GM21381 (cell line): Measurements from ENCODE around the gene TRAF4.
"Not testable (repeated sequence)": the region's sequence is repeated elsewhere in the genome, so short reads cannot be mapped to it uniquely, and the experiment has no call there.

Experiments
- ATAC-seq: cut with Tn5 transposase; IDR thresholded peaks from one replicate; pipeline ENCODE4 v1.9.1; 2021; ENCODE audit warnings: mild to moderate bottlenecking, moderate library complexity; ENCODE audit not compliant: unreplicated experiment

Gene TRAF4

GRCh38 chr17:28714281-28714680 lies 29.5 kb upstream of the TRAF4 start:
- no peak for ATAC-seq

GRCh38 chr17:28715217-28715616 lies 28.6 kb upstream of the TRAF4 start:
- no peak for ATAC-seq

DNA sequence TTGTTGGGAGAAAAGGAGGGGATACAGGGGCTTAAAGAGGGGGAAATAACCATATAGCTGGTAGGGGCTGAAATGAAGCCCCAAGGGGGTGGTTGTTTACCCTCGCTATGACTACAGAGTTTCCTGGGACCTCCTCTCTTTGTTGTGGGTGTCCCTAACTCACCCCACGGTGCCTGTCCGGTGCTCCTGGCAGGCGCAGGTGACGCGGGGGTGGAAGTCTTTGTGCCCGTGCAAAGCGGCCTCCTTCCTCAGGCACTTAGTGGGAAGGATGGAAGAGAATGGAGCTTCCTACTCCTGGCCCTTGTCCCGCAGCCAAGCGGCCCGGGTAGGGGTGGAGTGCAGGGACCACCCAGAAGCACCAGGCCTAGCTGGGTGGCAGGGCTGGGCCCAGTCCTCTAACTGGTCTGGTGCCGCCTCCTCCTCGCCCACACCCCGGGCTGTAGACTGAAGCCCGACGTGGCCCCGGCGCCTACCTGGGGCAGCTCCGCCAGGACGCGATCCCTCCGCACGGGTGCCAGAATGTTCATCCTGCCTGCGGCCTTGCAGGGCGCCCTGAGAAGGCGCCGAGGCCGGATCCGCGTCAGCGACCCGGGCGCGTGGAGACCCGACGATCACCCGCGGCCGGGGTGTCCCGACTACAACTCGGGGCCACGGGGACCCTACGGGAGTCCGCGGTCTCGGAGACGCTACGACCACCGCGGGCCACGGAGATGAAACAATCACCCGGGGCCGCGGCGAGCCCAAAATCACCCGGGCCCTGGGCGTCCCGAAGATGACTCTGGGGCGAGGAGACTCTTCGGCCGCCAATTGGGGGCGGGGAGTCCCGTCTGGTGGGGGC lies 26.9 kb upstream of the TRAF4 start:
- no peak for ATAC-seq

- no peak for ATAC-seq
Observed at GRCh38 chr17:28717578-28718332, 26.1 kb upstream of the TRAF4 start, which contains the start of gene RAB34. RAB34 (minus strand) TSS chr17:28717868; CDS start chr17:28717266, 602 bp downstream.

GRCh38 chr17:28718333-28719020 lies 25.3 kb upstream of the TRAF4 start:
- no peak for ATAC-seq

DNA sequence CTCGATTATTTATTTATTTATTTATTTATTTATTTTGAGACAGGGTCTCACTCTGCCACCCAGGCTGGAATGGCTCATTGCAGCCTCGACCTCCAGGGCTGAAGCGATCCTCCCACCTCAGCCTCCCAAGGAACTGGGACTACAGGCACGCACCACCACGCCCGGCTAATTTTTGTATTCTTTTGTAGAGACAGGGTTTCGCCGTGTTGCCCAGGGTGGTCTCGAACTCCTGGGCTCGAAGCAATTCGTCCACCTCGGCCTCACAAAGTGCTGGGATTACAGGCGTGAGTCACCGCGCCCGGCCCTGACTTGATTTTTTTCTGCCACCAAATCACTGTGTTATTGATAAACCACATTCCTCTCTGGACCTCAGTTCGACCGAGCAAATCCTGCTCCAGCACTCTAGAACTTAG lies 24.8 kb upstream of the TRAF4 start:
- ATAC-seq: peak; percentile 2

DNA sequence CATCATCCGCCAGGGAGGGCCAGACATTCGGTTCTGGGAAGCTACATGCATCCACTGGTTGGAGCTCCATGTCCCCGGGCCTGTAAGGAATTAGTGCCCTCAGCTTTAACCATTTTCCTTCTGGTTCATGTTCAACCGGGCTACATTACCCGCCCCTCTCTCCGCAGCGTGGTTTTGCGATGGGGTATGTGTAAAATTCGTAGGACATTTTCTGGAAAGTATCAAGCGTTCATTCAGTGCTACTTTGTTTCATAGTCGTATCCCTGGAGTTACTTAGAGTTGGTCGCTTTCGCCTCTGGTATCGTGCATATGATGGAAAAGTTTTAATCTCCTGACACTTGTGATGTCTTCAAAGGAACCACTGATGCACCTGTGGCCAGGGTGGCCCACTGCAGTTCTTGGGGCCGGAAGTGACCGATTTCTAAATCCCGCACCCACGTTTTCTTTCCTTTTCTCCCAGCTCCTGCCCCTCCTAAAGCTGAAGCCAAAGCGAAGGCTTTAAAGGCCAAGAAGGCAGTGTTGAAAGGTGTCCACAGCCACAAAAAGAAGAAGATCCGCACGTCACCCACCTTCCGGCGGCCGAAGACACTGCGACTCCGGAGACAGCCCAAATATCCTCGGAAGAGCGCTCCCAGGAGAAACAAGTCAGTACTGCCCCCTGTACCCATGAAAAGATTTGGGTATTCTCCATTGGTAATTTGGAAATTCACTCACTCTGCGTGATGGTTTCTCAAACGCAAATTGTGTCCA lies 23.4 kb upstream of the TRAF4 start:
- ATAC-seq: no peak

DNA sequence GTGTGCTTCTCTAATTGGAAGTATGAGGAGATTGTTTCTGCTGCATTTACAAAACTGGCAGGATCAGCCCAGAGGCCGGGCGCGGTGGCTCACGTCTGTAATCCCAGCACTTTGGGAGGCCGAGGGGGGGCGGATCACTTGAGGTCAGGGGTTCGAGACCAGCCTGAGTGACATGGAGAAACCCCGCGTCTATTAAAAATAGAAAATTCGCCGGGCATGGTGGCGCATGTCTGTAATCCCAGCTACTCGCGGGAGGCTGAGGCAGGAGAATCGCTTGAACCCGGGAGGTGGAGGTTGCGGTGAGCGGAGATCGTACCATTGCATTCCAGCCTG lies 22.8 kb upstream of the TRAF4 start:
- not testable (repeated sequence) for ATAC-seq

DNA sequence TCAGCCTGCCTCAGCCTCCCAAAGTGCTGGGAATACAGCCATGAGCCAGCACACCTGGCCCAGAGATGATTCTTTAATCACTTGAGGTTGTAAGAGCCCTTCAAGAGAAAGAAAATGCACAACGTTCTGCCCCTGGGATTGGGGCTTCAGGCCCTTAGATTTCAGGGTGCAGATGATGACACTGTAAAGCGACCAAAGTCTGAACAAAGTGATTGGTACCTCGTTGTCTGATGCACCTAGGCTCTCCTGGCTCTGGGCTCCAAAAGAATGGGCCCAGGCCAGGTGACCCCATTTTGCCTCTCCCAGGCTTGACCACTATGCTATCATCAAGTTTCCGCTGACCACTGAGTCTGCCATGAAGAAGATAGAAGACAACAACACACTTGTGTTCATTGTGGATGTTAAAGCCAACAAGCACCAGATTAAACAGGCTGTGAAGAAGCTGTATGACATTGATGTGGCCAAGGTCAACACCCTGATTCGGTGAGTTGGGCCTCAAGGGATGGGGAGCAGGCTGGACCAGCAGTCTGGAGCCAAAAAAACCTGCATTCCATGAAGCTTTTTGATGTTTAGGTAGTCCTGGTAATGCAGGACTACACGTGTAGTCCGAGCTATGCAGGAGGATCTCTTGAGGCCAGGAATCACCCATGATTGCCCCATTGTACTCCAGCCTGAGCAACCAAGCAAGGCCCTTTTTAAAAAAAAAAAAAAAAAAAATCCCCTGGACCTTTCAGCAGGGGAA lies 21.2 kb upstream of the TRAF4 start:
- no peak for ATAC-seq

- ATAC-seq: no peak
Observed at GRCh38 chr17:28723159-28723835, 20.5 kb upstream of the TRAF4 start.

- not testable (repeated sequence) for ATAC-seq
Observed at GRCh38 chr17:28723836-28724499, 19.8 kb upstream of the TRAF4 start.

DNA sequence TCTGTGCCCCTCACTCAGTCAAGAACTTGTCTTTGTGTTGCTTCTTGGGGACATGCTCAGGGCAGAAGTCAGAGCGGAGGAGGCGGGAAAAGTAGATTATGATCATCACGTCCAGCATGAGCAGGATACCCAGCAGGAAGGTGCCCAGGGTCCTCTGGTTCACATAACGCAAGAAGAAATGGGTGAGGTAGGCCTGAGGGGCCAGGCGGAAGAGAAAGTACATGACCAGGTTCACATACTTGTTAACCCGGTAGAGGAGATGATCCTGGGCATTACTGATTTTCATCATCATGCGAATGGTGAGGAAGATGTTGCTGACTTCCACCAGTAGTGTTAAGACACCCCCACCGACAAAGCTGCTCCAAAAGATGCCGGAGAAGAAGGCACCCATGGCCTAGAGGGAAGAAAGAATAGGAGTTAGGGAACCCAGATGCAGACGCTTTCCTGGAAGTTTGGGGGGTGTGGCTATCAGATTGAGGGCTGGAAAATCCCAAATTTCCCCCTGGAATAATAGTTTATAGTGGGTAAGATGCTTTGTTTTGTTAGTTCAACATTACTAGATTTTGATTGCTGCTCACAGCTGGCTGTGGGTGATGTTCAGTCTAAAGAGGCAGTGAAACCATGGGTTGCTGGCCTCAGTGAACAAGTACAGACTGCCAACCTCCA lies 19.2 kb upstream of the TRAF4 start:
- ATAC-seq: no peak

DNA sequence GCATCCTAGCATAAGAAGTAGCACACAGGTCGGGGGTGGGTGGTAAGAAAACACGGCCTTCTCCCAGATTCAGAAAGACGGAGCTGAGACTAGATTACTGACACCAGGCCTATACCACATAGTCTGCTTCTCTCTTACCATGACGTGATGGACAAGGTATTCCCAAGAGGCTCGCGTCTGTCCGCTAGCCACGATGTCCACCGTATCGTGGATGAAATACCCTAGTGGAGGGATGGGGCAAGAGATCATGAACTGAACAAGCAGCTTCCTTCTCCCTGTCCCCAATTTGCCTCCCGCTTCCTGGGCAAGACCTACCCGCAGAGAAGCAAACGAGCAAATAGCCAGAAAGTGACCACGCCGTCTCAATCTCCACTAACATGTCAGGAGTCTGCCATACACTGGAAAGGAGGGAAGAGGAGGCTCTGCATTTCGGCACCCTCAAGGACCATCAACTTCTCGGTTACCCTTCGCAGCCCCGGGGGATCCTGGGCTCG lies 18.6 kb upstream of the TRAF4 start:
- no peak for ATAC-seq

- peak; percentile 5 for ATAC-seq
Observed at GRCh38 chr17:28725660-28726225, 18.1 kb upstream of the TRAF4 start.

DNA sequence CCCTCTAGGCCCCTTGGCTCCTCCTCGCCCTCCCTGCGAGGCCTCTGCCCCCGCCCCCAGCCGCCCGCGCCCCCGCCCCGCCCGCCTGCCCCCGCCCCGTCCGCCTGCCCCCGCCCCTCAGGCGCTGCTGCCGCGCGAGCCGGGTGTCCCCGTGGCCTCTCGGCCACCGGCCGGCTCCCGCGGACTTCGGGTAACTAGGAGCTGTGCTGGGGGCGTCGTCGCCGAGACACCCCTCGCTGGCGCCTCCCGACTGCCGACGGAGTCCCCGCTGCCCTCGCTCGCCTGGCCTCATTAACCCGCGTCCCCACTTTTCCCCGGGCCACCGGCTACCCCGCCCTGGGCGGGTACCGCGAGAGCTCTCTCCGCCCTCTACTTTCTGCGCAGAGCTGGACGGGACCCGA lies 17.6 kb upstream of the TRAF4 start, which contains the start of gene TLCD1:
TLCD1 (minus strand) TSS at position 8 of the 401 bp plus-strand sequence. CDS start 136 bp downstream, outside the sequence.
- peak; percentile 7 for ATAC-seq

DNA sequence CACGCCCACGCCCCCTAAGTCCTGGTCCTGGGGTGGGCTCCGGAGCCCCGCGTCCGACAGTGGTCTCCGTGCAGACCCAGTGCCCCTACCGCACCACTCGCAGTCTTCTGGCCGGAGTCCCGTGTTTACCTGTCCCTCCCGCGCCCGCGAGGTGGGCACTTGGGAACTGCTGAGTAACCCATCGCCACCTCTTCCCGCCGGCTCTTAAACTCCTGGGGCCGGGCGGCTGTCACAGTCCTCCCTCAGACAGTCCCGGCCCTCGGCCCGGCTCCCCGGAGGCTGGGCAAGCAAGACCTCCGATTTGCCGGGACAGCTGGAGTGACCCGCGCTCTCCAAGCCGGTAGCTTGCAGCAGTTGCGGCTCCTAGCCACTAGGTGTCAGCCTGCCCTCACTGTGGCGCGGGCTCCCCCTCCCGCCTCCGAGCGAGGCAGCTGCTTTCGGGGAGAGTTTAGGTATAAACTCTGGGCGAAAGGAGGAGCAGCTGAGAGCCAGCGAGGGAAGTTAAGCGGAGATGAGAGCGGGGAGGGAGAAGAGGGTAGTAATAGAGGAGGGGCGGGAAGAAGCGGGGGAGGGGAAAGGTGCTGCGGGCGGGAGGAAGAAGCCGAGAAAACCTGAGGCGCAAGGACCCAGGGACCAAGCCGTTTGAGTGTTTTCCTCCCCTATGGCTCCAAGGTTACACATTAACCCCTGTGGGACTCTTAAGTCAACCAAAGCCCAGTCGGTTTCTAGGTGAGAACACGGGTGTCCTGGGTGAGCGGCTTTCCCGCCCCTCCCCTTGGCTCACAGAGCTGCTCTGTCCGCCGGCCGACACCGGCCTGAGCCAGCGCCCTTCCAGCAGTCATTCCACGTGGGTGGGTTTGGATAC lies 17.0 kb upstream of the TRAF4 start:
- peak; percentile 38 for ATAC-seq
